Fibroblast of pulmonary artery (primary cell): ENCODE results near the gene PLEKHJ1.

Source experiments
- DNase-seq: peaks from one replicate; pipeline ENCODE4 v3.0.0-alpha.2; 2010; ENCODE audit warnings: low read depth
- H3K4me3 ChIP-seq: replicated peaks from 2 replicates; pipeline ENCODE4 v1.5.1; 2011; ENCODE audit warnings: low read depth, mild to moderate bottlenecking, control low read depth, low read length, moderate library complexity
- CTCF ChIP-seq: IDR thresholded peaks from 2 replicates; pipeline ENCODE4 v1.5.1; 2011; ENCODE audit warnings: mild to moderate bottlenecking, control low read depth, low read length, inconsistent platforms; ENCODE audit errors: missing control alignments

The PLEKHJ1 gene

GRCh38 chr19:2228157-2229030, 7.7 kb downstream of the PLEKHJ1 start:
- TF ChIP-seq CTCF, result no peak
- no peak overlapping the region for H3K4me3 ChIP-seq
- no peak for DNase-seq

DNA sequence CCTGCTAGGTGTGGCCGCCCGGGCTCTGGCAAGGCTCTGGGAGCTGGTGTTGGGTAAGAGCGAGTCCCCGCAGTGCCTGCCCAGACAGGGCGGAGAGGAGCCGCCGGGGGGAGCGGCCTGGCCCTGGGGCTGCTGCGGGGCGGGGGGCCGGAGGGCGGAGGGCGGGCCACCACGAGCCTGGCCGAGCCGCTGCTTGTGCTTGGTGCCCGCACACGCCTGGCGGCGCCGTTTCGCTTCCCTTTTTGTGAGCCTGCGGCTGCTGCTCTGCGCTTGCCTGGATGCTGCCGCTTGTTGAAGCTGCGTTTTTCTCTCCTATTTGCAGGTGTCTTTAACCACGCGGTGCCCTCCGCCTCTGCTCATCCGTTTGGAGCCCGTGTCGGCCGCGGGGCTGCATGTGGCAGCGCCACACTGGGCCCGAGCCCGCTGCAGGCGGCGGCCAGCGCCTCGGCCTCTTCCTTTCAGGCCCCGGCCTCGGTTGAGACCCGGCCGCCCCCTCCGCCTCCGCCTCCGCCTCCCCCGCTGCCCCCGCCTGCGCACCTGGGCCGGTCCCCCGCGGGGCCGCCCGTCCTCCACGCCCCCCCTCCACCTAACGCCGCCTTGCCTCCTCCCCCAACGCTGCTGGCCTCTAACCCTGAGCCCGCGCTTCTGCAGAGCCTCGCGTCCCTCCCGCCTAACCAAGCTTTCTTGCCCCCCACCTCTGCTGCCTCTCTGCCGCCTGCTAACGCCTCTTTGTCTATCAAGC, 8.5 kb downstream of the PLEKHJ1 start:
- DNase-seq, result no peak
- H3K4me3 ChIP-seq, result no peak overlapping the region
- TF ChIP-seq CTCF, result no peak

DNA sequence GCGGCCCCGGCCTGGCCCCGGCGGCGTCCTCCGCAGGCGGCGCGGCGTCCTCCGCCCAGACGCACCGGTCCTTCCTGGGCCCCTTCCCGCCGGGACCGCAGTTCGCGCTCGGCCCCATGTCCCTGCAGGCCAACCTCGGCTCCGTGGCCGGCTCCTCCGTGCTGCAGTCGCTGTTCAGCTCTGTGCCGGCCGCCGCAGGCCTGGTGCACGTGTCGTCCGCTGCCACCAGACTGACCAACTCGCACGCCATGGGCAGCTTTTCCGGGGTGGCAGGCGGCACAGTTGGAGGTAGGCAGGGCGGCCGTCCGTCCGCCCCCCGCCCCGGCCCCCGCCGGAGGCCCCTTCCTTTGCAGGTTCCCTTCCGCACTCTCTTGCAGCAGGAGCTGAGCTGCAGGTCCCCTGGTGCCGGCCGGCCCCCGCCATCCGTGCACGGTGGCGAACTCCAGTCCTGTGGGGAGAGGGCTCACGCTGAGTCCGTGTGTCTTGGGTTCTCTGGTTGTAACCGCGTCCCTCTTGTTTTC, 9.2 kb downstream of the PLEKHJ1 start:
- no peak for DNase-seq
- no peak overlapping the region for H3K4me3 ChIP-seq
- TF ChIP-seq CTCF, result no peak

- DNase-seq, result no peak
- no peak overlapping the region for H3K4me3 ChIP-seq
- no peak for TF ChIP-seq CTCF
Measured at GRCh38 chr19:2226051-2226839, 9.9 kb downstream of the PLEKHJ1 start.

GRCh38 chr19:2225415-2226050, 10.6 kb downstream of the PLEKHJ1 start:
- DNase-seq, result no peak
- no peak overlapping the region for H3K4me3 ChIP-seq
- TF ChIP-seq CTCF, result no peak

DNA sequence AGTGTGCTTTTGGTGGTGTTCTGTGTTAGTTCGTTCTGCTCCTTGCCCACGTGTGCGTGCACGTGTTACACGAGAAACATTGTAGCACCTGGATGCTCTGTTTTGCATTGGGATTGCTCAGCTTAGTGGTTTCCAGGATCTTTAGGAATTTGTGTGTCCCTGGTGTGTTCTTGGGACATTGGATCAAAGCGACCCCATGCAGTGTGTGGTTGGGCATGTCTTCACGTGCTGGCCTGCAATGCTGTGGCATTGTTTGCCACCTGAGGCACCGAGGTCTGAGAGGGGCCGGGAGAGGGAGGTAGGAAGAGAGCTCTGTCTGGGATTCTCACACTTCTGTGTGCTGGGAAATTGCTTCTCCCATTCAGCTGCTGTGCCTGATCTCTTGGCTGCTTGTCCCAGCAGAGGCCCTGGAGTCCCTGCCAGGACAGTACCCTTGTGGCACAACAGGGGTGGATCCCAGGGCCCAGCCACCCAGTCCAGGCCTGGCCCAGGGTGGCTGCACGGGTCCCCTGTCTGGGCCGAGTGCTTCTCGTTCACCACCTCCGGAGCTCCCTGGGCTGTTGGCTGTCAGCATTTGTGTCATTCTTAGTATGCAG, 11.3 kb downstream of the PLEKHJ1 start:
- DNase-seq, result no peak
- H3K4me3 ChIP-seq, result no peak overlapping the region
- TF ChIP-seq CTCF, result no peak
